Activated T-cell treated with anti-CD3 and anti-CD28 coated beads, Interleukin-2, amount 50 U/mL, for 72 hours (primary cell): Measurements from ENCODE around the gene ZNF836. TPM values are rescaled to one million over a fixed set of nuclear protein-coding genes. Genes with fewer than 3 reads are reported as not detected.

Source experiments
- ATAC-seq, 2 donors: fragments of 150-1000 bp; cut with Tn5 transposase; replicated peaks in 1 of 2; 2 replicates each; pipeline ENCODE4 v1.10.0; 2021; ENCODE audit warnings: moderate library complexity in 2 of 2, mild to moderate bottlenecking in 1 of 2
- DNase-seq, 2 donors: peaks; one replicate each; pipeline ENCODE4 v3.0.0; 2021 to 2022; ENCODE audit warnings: mixed read lengths in 1 of 2
- H3K27ac Mint-ChIP-seq: one replicate; pipeline ENCODE4 v1.8.0; 2022; ENCODE audit warnings: mild to moderate bottlenecking, moderate library complexity, mixed read lengths
- H3K27me3 Mint-ChIP-seq: one replicate; pipeline ENCODE4 v1.8.0; 2022; ENCODE audit warnings: low read depth, mixed read lengths
- H3K36me3 Mint-ChIP-seq, 2 donors: one replicate each; pipeline ENCODE4 v1.8.0; 2022; ENCODE audit warnings: mixed read lengths in 2 of 2, mild to moderate bottlenecking in 1 of 2; ENCODE audit not compliant: insufficient read depth in 2 of 2
- H3K4me1 Mint-ChIP-seq: one replicate; pipeline ENCODE4 v1.8.0; 2022; ENCODE audit warnings: low read depth, mixed read lengths
- H3K4me3 Mint-ChIP-seq, 2 donors: one replicate each; pipeline ENCODE4 v1.8.0; 2022; ENCODE audit warnings: mild to moderate bottlenecking in 2 of 2, mixed read lengths in 2 of 2, moderate library complexity in 2 of 2
- H3K9me3 Mint-ChIP-seq, 2 donors: one replicate each; pipeline ENCODE4 v1.8.0; 2022; ENCODE audit warnings: mixed read lengths in 2 of 2
- total RNA-seq, 2 donors: library from RNA; stranded (reverse); gene quantifications; one replicate each; pipeline ENCODE4 v1.2.3, GENCODE V29; 2022

ZNF836 gene
- total RNA-seq, 2 donors from 2014 or later, result 15.3 to 18.2 TPM

DNA sequence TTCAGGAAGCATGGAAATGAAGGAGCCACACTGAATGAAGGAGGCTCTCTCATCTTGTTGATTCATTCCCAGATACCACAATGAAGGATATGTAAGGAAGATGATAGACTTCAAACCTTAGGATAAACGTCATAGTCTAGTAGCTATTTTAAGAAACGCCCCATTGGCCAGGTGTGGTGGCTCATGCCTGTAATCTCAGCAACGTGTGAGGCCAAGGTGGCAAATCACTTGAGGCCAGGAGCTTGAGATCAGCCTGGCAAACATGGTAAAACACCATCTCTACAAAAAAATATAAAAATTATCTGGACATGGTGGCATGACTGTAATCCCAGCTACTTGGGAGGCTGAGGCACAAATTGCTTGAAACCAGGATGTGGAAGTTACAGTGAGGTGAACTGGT is 58.8 kb downstream of the ZNF836 start:
- no peak overlapping the region for H3K27ac Mint-ChIP-seq

DNA sequence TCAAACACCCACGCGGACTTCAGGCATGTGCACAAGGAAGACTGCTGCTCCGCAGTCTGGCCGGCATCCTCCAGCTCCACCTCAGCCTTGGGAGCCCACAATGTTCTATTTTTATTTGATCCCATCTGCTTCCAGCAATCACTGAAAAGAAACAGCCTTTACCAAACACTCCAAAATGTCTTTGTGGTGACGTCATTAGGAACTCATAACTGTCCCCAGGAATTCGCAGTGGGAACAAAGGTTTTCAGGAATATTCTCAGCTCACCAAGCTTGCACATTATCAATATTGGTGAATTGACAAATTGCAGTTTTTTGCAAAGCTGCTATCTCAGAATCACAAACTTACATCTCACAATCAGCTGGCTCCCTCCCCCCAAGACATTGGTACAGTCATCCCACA is 60.6 kb downstream of the ZNF836 start:
- Mint-ChIP-seq H3K27me3 (no peaks in the 10 kb centered on the region), H3K4me3 (no peak overlapping the region), H3K9me3 (peaks cover 32 to 42% of the 10 kb centered on the region in 2 donors), H3K36me3 (peaks cover 39 to 55% of the 10 kb centered on the region in 2 donors), H3K27ac (no peak overlapping the region), H3K4me1 (no peaks in the 10 kb centered on the region)
- ATAC-seq (no peak), DNase-seq (no peak)

More for the DNA sequence above, 58.8 kb downstream of the ZNF836 start:
- Mint-ChIP-seq H3K27me3 (no peaks in the 10 kb centered on the region), H3K4me1 (no peaks in the 10 kb centered on the region), H3K36me3 (peaks cover 42 to 61% of the 10 kb centered on the region in 2 donors), H3K9me3 (peaks cover 26 to 43% of the 10 kb centered on the region in 2 donors), H3K4me3 (no peak overlapping the region)
- ATAC-seq (no peak), DNase-seq (no peak)

Other genes with a start within 250 kb of the ZNF836 start
- 1 to 10 TPM; 4.2 to 4.3 TPM for gene ZNF613, start 244.1 kb downstream of the ZNF836 start, total RNA-seq
- gene ZNF350, start 184.8 kb downstream of the ZNF836 start, total RNA-seq, result 10 to 100 TPM; 10.9 to 15.6 TPM
- 10 to 100 TPM; 10.2 to 11.8 TPM for gene ZNF615, start 163.4 kb downstream of the ZNF836 start, total RNA-seq
- gene ZNF614, start 143.2 kb downstream of the ZNF836 start, total RNA-seq, result 10 to 100 TPM; 11.5 TPM
- 10 to 100 TPM; 13.1 to 14.3 TPM for gene ZNF432, start 122.8 kb downstream of the ZNF836 start, total RNA-seq
- 10 to 100 TPM; 18.4 to 20.8 TPM for gene ZNF841, start 75.9 kb downstream of the ZNF836 start, total RNA-seq
- 10 to 100 TPM; 10.4 to 12.1 TPM for gene ZNF616, start 31.7 kb downstream of the ZNF836 start, total RNA-seq
- gene PPP2R1A, start 18.4 kb upstream of the ZNF836 start, total RNA-seq, result 100 to 1,000 TPM; 160 to 181 TPM
- 10 to 100 TPM; 32.1 to 33.5 TPM for gene ZNF766, start 98.0 kb upstream of the ZNF836 start, total RNA-seq
- gene ZNF480, start 125.5 kb upstream of the ZNF836 start, total RNA-seq, result 1 to 10 TPM; 5.6 to 10.0 TPM
- 1 to 10 TPM; 2.3 to 3.7 TPM for gene ZNF610, start 164.6 kb upstream of the ZNF836 start, total RNA-seq
- 10 to 100 TPM; 11.9 to 12.8 TPM for gene ZNF880, start 198.3 kb upstream of the ZNF836 start, total RNA-seq
- 10 to 100 TPM in 1 of 2 donors, 1 to 10 TPM in 1; 7.5 to 10.1 TPM for gene ZNF528, start 226.2 kb upstream of the ZNF836 start, total RNA-seq